NCI-H1092 treated with DMSO at 0.1 percent for 48 hours (cell line): ENCODE measurements around the gene PHKG1.
"Not testable (repeated sequence)": the region's sequence is repeated elsewhere in the genome, so short reads cannot be mapped to it uniquely, and the experiment has no call there.

Source experiments
- DNase-seq: peaks from one replicate; lab custom pipeline; 2025; lab: John Stamatoyannopoulos, UW

PHKG1 gene

DNA sequence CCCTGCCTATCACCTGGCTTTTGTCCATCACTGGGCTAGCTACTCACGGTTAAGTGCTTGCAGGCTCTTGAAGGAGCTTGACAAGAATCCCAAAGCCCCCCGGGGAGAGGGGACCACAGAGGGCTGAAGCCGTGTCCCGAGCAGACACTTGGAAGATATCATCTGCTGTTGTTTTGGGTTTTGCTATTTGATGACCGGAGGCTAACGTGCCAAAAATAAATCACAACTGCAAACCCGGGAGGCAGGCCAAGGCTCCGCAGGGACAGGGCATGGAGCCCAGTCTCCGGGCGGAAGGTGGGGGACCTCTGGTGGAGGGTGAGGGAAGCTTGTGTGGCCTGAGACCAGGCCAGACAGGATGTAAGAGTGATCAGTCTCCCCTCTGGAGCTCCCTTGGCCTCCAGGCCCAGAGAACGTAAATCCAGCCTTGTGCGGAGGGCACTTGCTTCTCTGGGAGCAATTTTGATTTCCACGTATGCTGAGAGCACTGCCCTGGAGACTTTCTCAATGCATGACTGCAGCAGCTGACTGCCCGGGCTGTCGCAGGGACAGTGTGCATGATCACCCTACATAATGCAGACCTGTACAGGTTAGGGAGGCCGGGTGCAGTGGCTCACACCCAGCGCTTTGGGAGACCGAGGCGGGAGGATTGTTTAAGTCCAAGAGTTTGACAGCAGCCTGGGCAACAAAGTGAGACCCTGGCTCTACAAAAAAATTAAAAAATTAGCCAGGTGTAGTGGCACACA is at the start of gene PHKG1:
TSS of gene PHKG1 (minus strand) at position 164 of the 743 bp plus-strand sequence. CDS start 4,011 bp downstream, outside the sequence.
- DNase-seq = peak; percentile 84

DNA sequence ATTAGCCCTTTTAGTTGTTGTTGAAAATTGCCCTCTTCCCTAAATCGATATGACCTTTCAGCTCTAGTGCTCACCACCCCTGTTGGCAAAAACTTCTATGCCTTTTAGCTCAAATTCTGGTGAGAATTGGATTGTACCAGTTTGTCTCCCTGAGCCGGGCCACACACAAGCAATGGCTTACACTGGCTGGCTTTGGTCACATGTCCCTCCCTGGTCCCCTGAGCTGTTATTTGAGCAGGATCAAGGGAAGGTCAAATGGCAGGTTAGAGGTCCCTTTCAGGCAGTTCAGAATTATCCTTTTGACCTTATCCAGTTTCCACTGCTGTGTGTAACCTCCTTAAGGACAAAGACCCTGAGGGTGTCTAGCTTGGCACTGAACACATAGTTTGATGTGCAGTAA is 38.3 kb upstream of the PHKG1 start:
- not testable (repeated sequence) for DNase-seq

GRCh38 chr7:56127241-56127975 is 34.7 kb upstream of the PHKG1 start:
- DNase-seq = no peak

- DNase-seq = no peak
Observed at GRCh38 chr7:56125831-56126230, 33.1 kb upstream of the PHKG1 start.

- no peak for DNase-seq
Observed at GRCh38 chr7:56124981-56125380, 32.2 kb upstream of the PHKG1 start.

GRCh38 chr7:56121440-56121839 is 28.7 kb upstream of the PHKG1 start:
- DNase-seq = no peak

DNA sequence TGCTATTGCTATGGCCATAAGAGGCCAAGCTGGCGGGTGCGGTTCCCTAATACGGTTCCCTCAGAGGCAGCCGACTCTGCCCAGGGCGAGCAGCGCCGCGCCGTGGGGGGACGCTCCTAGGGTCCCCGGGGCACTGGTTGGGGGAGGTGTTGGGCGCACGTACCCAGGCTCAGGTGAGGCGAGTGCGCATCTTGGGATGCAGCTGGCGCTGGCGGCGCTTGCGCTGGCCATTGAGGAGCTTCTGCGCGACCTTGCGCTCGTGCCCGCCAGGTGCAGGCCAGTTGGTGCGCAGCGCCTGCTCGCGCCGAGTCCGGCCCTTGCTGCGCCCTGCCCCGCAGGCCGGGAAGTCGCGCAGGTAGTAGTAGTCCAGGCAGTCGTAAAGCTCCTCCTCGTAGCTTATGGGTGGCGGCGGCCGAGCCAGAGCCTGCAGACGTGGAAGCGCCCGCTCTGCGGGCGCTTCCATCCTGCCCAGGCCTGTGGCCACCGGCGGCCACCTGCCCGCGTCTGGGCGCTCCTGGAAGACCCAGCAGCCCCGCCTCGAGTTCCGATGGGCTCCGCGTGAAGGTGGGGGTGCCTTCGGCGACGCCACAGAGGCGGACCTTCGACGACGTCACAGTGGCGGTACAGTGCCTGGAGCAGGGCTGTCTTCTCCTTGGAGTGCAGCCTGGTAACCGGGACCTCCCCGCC is 23.2 kb upstream of the PHKG1 start, which contains the start of gene NUPR2:
TSS of gene NUPR2 (minus strand) at position 566 of the 687 bp plus-strand sequence. CDS start at position 463, 103 bp downstream.
- no peak for DNase-seq

- not testable (repeated sequence) for DNase-seq
Observed at GRCh38 chr7:56112244-56112643, 19.5 kb upstream of the PHKG1 start.

GRCh38 chr7:56110611-56111010 is 17.9 kb upstream of the PHKG1 start:
- no peak for DNase-seq

GRCh38 chr7:56107954-56108258 is 15.2 kb upstream of the PHKG1 start:
- DNase-seq = no peak

DNA sequence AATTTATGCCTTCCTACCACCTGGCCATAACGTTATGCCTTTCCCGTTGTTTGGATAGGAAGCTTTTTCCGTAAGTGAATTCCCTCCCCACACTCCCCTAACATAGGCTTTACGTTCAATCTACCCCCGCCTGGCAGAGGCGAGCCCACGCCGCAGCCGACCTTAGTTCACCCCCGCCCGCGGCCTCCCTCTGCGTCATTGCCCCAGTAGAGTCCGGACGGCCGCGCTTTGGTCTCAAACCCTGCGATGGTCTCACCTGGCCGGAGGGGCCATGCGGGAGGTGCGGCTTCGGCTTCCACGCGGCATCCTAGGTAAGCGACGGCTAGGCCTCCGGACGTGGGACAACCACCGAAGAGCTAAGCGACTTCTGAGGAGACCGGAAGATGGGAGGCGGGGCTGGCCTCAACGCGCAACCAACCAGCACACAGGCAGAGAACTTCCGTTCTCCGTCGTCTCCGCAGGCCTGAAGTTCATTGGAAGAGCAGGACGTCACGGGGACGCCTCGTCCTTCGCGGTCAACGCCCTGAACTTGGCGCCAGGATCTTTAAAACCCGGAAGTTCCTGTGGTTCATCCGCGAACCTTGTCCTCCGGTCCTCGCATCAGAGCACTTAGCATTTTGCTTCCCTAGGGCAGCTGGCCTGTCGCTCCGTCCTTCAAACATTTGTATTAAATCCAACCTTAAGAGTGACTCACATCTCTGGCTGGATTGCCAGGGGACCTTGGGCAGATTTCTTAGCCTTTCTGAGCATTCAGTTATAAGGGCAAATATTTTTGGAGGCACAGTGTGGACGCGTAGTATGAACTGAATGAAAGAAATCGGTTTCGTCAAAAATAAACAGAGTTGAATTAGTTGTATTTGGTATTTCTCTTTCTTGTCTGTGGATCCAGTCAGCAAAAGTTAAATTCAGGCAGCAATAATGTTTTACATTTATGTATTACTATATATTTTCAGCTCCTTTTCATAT is 13.6 kb upstream of the PHKG1 start, which contains the start of gene CHCHD2:
TSS of gene CHCHD2 (minus strand) at position 369 of the 966 bp plus-strand sequence. CDS start at position 306, 63 bp downstream.
- DNase-seq = peak; percentile 100

DNA sequence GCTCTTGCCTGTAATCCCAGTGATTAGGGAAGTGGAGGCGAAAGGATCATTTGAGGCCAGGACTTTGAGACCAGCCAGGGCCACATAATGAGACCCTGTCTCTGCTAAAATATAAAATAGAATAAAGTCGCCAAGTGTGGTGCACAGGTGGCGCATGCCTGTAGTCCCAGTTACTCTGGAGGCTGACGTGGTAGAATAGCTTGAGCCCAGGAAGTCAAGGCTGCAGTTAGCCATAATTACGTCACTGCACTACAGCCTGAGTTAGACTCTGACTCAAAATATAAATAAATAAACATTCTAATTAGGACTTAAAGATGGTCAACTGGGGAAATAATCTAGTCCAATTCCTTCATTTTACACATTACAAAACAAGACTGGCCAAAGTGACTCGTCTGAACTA is 12.8 kb upstream of the PHKG1 start:
- DNase-seq = peak; percentile 30

- DNase-seq = not testable (repeated sequence)
Observed at GRCh38 chr7:56104138-56104537, 11.4 kb upstream of the PHKG1 start.

- DNase-seq = no peak
Observed at GRCh38 chr7:56099653-56100052, 6.9 kb upstream of the PHKG1 start.

- not testable (repeated sequence) for DNase-seq
Observed at GRCh38 chr7:56098187-56099008, 5.6 kb upstream of the PHKG1 start.

- DNase-seq = no peak
Observed at GRCh38 chr7:56097700-56098099, 4.9 kb upstream of the PHKG1 start.

DNA sequence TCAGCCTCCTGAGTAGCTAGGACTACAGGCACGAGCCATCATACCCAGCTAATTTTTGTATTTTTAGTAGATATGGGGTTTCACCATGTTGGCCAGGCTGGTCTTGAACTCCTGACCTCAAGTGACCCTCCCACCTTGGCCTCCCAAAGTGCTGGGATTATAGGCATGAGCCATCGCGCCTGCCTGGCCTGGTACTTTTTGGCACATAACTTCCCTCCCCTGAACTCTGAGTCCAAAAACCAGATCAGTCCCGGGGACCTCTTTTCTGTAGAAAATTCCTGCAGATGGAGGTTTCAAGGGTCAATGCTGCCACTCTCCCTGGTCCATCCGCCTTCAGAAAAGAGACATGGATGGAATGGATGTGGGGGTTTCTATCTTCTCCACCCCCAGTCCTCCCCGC is 364 bp downstream of the PHKG1 start:
- not testable (repeated sequence) for DNase-seq

- DNase-seq = no peak
Observed at GRCh38 chr7:56091591-56091990, 1.2 kb downstream of the PHKG1 start.

GRCh38 chr7:56087445-56087844 is 5.3 kb downstream of the PHKG1 start:
- DNase-seq = no peak

DNA sequence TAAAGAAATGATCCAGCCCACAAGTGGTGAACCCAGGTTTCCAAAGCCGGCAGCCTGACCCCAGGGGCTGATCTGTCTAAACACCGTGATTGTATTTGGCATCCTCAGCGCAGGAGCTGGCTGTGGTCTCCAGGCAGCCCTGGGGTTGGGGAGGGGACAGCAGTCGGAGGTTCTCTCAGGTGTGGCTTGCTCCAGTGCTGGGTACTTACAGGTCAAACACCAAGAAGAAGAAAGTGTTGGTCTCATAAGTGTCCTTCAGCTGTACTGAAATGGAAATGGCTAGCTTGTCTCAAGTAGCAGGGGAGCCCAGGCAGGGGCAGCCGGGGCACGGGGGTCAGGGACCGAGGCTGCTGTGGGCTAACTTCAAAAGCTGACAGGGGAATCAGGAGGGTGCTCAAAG is 6.0 kb downstream of the PHKG1 start:
- DNase-seq = no peak
